ENCODE measurements around the gene TMEM25. TPM values are rescaled to one million over a fixed set of nuclear protein-coding genes. Genes with fewer than 3 reads are reported as not detected.

TMEM25 gene
- total and polyA plus RNA-seq, 2 donors from 2014 or later, result 30.7 to 36.8 TPM

DNA sequence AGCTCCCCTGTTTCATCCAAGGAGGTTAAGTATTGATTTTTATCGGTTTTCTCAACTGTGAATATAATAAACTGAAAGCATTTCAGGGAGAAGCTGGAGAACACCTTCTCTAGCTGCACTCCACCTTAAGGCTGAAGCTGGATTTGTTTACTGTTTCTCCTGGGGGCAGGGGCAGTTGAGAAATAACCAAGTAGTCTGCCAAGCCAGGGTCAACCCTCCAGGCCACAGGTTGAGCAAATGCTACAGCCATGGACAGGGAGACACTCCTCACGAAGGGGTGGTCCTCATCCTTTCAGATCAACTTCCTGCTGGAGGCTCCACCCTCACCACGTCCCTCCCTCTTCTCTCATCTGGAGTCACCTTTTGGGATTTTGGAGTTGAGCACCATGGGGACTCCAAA lies 3.9 kb upstream of the TMEM25 start, which contains the start of gene TTC36:
TTC36 (plus strand) TSS at position 366 of the 400 bp plus-strand sequence; CDS start at position 387, 21 bp downstream.
- intact Hi-C loops (cut with DNase I), result no loop called here
- Histone ChIP-seq H3K27ac (ENCODE audit: low read depth in 2 of 2, low read length in 2 of 2) (peak within 1 kb of the TSS in 1 of 2 donors; percentile 19), H3K9me3 (ENCODE audit: control insufficient read depth in 2 of 3, insufficient read depth in 1 of 3, low read length in 3 of 3) (no peaks in the 10 kb centered on the region), H3K9ac (ENCODE audit: low read length in 3 of 3) (no peak within 1 kb of the TSS), H3K36me3 (ENCODE audit: control insufficient read depth in 2 of 3, insufficient read depth in 3 of 3, low read length in 3 of 3) (peaks cover 4 to 14% (median 7%) of the 10 kb centered on the region in 3 donors), H3K4me1 (ENCODE audit: control insufficient read depth in 2 of 3, insufficient read depth in 2 of 3, low read depth in 1 of 3, low read length in 3 of 3) (peaks cover 3 to 22% (median 21%) of the 10 kb centered on the region in 3 donors), H3K27me3 (ENCODE audit: control insufficient read depth, insufficient read depth, low read length) (no peaks in the 10 kb centered on the region), H3K4me3 (ENCODE audit: low read length in 3 of 3) (peak within 1 kb of the TSS in 2 of 3 donors; percentile 36 to 85)
- TF ChIP-seq, protein P1, sequence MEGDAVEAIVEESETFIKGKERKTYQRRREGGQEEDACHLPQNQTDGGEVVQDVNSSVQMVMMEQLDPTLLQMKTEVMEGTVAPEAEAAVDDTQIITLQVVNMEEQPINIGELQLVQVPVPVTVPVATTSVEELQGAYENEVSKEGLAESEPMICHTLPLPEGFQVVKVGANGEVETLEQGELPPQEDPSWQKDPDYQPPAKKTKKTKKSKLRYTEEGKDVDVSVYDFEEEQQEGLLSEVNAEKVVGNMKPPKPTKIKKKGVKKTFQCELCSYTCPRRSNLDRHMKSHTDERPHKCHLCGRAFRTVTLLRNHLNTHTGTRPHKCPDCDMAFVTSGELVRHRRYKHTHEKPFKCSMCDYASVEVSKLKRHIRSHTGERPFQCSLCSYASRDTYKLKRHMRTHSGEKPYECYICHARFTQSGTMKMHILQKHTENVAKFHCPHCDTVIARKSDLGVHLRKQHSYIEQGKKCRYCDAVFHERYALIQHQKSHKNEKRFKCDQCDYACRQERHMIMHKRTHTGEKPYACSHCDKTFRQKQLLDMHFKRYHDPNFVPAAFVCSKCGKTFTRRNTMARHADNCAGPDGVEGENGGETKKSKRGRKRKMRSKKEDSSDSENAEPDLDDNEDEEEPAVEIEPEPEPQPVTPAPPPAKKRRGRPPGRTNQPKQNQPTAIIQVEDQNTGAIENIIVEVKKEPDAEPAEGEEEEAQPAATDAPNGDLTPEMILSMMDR (IDR thresholded peaks at IDR 0.05; ENCODE audit: borderline replicate concordance, extremely low read depth, insufficient read depth), result no peak
- FAIRE-seq (no peak), DNase-seq (no peak)

DNA sequence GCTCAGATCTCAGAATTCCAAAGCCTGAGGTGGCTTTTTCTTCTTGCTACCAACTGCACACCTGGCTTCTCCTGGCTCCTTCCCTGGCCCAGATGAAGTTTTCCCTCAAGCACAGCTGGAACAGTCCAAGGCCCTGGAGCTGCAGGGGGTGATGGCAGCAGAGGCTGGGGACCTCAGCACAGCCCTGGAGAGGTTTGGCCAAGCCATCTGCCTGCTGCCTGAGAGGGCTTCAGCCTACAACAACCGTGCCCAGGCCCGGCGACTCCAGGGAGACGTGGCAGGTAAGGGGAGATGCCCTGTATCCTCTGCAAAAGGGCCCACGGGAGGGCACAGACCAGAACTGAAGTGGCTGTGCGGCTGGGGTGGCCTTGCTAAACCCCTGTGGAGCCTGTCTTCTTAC lies 2.5 kb upstream of the TMEM25 start:
- TF ChIP-seq, protein P1 (IDR thresholded peaks at IDR 0.05; ENCODE audit: borderline replicate concordance, extremely low read depth, insufficient read depth), result no peak
- Histone ChIP-seq H3K27me3 (ENCODE audit: control insufficient read depth, insufficient read depth, low read length) (no peaks in the 10 kb centered on the region), H3K4me1 (ENCODE audit: control insufficient read depth in 2 of 3, insufficient read depth in 2 of 3, low read depth in 1 of 3, low read length in 3 of 3) (peaks cover 3 to 25% (median 21%) of the 10 kb centered on the region in 3 donors), H3K36me3 (ENCODE audit: control insufficient read depth in 2 of 3, insufficient read depth in 3 of 3, low read length in 3 of 3) (peaks cover 0 to 5% (median 2%) of the 10 kb centered on the region in 3 donors), H3K9ac (ENCODE audit: low read length in 3 of 3) (no peak overlapping the region), H3K4me3 (ENCODE audit: low read length in 3 of 3) (peak overlapping the region in 1 of 3 donors; percentile 85), H3K9me3 (ENCODE audit: control insufficient read depth in 2 of 3, insufficient read depth in 1 of 3, low read length in 3 of 3) (no peaks in the 10 kb centered on the region), H3K27ac (ENCODE audit: low read depth in 2 of 2, low read length in 2 of 2) (no peak overlapping the region)
- intact Hi-C loops (cut with DNase I), result no loop called here
- DNase-seq, result no peak
- FAIRE-seq, result no peak

DNA sequence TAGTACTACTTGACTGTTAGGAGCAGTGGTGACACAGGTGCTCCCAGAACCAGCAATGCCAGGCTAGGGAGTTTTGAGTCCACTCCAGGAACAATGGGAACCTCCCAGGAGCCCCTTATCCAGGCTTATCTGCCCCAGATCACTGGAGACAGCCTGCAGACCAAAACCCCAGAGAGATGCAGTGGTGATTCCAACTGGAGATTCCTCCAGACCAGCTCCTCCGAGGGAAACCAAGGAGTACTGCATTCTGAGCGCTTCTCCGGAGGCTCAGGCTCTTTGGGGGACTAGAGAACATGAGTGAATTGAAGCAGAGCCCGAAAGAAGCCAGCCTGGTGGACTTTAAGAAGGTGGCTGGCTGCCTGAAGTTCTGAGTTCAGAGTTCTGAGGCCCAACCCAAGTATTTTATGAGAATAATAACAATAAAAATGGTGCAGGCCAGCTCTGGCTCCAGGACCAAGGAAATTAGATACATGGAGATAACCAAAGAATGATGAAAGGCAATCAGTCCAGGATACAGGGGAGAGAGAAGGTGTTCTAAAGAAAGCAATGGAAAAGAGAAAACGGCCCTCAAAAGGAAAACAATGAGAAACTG lies 1.3 kb upstream of the TMEM25 start:
- intact Hi-C loops (cut with DNase I), result no loop called here
- Histone ChIP-seq H3K27me3 (ENCODE audit: control insufficient read depth, insufficient read depth, low read length) (no peaks in the 10 kb centered on the region), H3K4me1 (ENCODE audit: control insufficient read depth in 2 of 3, insufficient read depth in 2 of 3, low read depth in 1 of 3, low read length in 3 of 3) (peaks cover 3 to 27% (median 25%) of the 10 kb centered on the region in 3 donors), H3K9ac (ENCODE audit: low read length in 3 of 3) (peak overlapping the region in 2 of 3 donors; percentile 47 to 83), H3K36me3 (ENCODE audit: control insufficient read depth in 2 of 3, insufficient read depth in 3 of 3, low read length in 3 of 3) (peaks cover 0 to 2% (median 0%) of the 10 kb centered on the region in 3 donors), H3K9me3 (ENCODE audit: control insufficient read depth in 2 of 3, insufficient read depth in 1 of 3, low read length in 3 of 3) (no peaks in the 10 kb centered on the region), H3K4me3 (ENCODE audit: low read length in 3 of 3) (peak overlapping the region; percentile 61 to 85 (median 78)), H3K27ac (ENCODE audit: low read depth in 2 of 2, low read length in 2 of 2) (peak overlapping the region in 1 of 2 donors; percentile 53)
- DNase-seq (no peak), FAIRE-seq (no peak)
- TF ChIP-seq, protein P1 (IDR thresholded peaks at IDR 0.05; ENCODE audit: borderline replicate concordance, extremely low read depth, insufficient read depth), result no peak
